Esophagus muscularis mucosa (tissue), 4 donors: ENCODE measurements around the gene NEK5. TPM values are rescaled to one million over a fixed set of nuclear protein-coding genes. Genes with fewer than 3 reads are reported as not detected.

Source experiments
- DNase-seq: peaks from one replicate; pipeline ENCODE4 v3.0.0-alpha.2; 2017; ENCODE audit errors: extremely low spot score
- H3K27ac ChIP-seq, 4 donors: fragments of 200-600 bp; sonication (generic); replicated peaks in 1 of 4; 1 replicate in 3 of 4; 2 replicates in 1 of 4; pipeline ENCODE4 v1.5.1; 2016 to 2019; ENCODE audit warnings: mild to moderate bottlenecking in 1 of 4
- H3K27me3 ChIP-seq, 4 donors: fragments of 200-600 bp; sonication (generic); one replicate each; pipeline versions ENCODE4 v1.5.1 to v1.6.0; 2016 to 2019
- H3K36me3 ChIP-seq, 4 donors: fragments of 200-600 bp; sonication (generic); one replicate each; pipeline ENCODE4 v1.5.1; 2016 to 2019
- H3K4me1 ChIP-seq, 4 donors: fragments of 200-600 bp; sonication (generic); one replicate each; pipeline ENCODE4 v1.5.1; 2016 to 2019
- H3K4me3 ChIP-seq, 4 donors: fragments of 200-600 bp; sonication (generic); 1 replicate in 2 of 4; 2 replicates in 2 of 4; pipeline ENCODE4 v1.5.1; 2016 to 2019; ENCODE audit warnings: mild to moderate bottlenecking in 4 of 4, moderate library complexity in 1 of 4
- H3K9me3 ChIP-seq, 4 donors: fragments of 200-600 bp; sonication (generic); 1 replicate in 3 of 4; 2 replicates in 1 of 4; pipeline ENCODE4 v1.5.1; 2016 to 2019
- CTCF ChIP-seq, 3 experiments: fragments of 200-600 bp in 2 of 3; fragments of 450-650 bp in 1 of 3; sonication (generic) in 2 of 3; IDR thresholded peaks; one replicate each; pipeline ENCODE4 v1.5.1; 2017 to 2019; ENCODE audit warnings: antibody characterized with exemption in 3 of 3, mild to moderate bottlenecking in 2 of 3, moderate library complexity in 1 of 3
- EP300 ChIP-seq: sonication (generic); formaldehyde crosslinking; IDR thresholded peaks from one replicate; pipeline ENCODE4 v1.6.1; 2017; ENCODE audit warnings: antibody characterized with exemption
- POLR2A ChIP-seq: fragments of 450-650 bp; IDR thresholded peaks from one replicate; pipeline ENCODE4 v1.6.1; 2017; ENCODE audit warnings: antibody characterized with exemption, moderate library complexity, mild to moderate bottlenecking, low read depth
- POLR2AphosphoS5 ChIP-seq, 2 donors: sonication (generic); formaldehyde crosslinking; IDR thresholded peaks; one replicate each; pipeline ENCODE4 v1.6.1; 2017; ENCODE audit warnings: antibody characterized with exemption in 2 of 2
- WGBS: methylation state at CpG from one replicate; pipeline ENCODE4 v1.1.5; 2018; 5-methylcytosine and 5-hydroxymethylcytosine counted together
- intact Hi-C: fragments of 100-400 bp; cut with DNase I; formaldehyde crosslinking; loops from one replicate; pipeline ENCODE4 v1.15.1; 2023
- total RNA-seq, 4 donors: library from RNA; depleted of rRNA; stranded (reverse); fragments of >200 nt; gene quantifications; one replicate each; pipeline versions ENCODE4 v1.1.0 to v1.2.1, GENCODE V29; 2016

Gene NEK5
- total RNA-seq, 4 donors from 2014 or later, result 0.17 to 0.34 (median 0.26) TPM; not detected in 1

- no peak overlapping the region for H3K4me3 ChIP-seq
- intact Hi-C loops, result no loop called here
- H3K4me1 ChIP-seq, result no peaks in the 10 kb centered on the region
- WGBS, result 95% methylated on average over 3 of the region's 3 CpGs
- no peaks in the 10 kb centered on the region for H3K9me3 ChIP-seq
- no peak for DNase-seq
- TF ChIP-seq CTCF (IDR thresholded peaks at IDR 0.05), result no peak
- no peak for TF ChIP-seq EP300
- TF ChIP-seq POLR2A, result no peak
- no peak for TF ChIP-seq POLR2AphosphoS5 (IDR thresholded peaks at IDR 0.05)
- H3K27ac ChIP-seq, result no peak overlapping the region
- no peaks in the 10 kb centered on the region for H3K36me3 ChIP-seq
- H3K27me3 ChIP-seq, result no peaks in the 10 kb centered on the region
These were observed 139.8 kb downstream of the NEK5 start for GRCh38 chr13:51988988-51989618.

Other genes with a start within 250 kb of the NEK5 start
- gene ATP7B, start 117.6 kb downstream of the NEK5 start, total RNA-seq, result 1 to 10 TPM; 2.5 to 5.2 (median 4.4) TPM
- gene ALG11, start 116.7 kb downstream of the NEK5 start, total RNA-seq, result 10 to 100 TPM; 12.4 to 21.7 (median 16.3) TPM
- 10 to 100 TPM; 13.8 to 17.0 (median 16.2) TPM for gene UTP14C, start 104.4 kb downstream of the NEK5 start, total RNA-seq
- 10 to 100 TPM in 1 of 4 donors, 1 to 10 TPM in 3; 5.0 to 11.6 (median 6.9) TPM for gene NEK3, start 30.5 kb upstream of the NEK5 start, total RNA-seq